ENCODE data around the gene CFAP107.

GRCh38 chr1:12760256-12760795 lies 14.3 kb downstream of the CFAP107 start:
- TF ChIP-seq CTCF (IDR thresholded peaks at IDR 0.05; ENCODE audit: low read length) (peak; percentile 25; the same call in 1 of the 2 replicates), EZH2 (IDR thresholded peaks at IDR 0.05; ENCODE audit: borderline replicate concordance, low read length) (no peak)

Data from OCI-LY1 (cell line).